Stimulated activated CD4-positive, alpha-beta T cell treated with anti-CD3 and anti-CD28 coated beads, Interleukin-1b, Interleukin-23, amount 100 ng/mL, for 24 hours (primary cell): ENCODE results near the gene KMT2B.
A peak's percentile ranks its signal among the peaks of the same experiment; 100 is the strongest.
"Not testable (repeated sequence)": the region's sequence is repeated elsewhere in the genome, so short reads cannot be mapped to it uniquely, and the experiment has no call there.

Experiments used
- DNase-seq, 4 experiments: peaks; one replicate each; pipeline ENCODE4 v3.0.0-alpha.2; 2020; ENCODE audit warnings: low read depth in 4 of 4, low spot score in 1 of 4

KMT2B gene, protein sequence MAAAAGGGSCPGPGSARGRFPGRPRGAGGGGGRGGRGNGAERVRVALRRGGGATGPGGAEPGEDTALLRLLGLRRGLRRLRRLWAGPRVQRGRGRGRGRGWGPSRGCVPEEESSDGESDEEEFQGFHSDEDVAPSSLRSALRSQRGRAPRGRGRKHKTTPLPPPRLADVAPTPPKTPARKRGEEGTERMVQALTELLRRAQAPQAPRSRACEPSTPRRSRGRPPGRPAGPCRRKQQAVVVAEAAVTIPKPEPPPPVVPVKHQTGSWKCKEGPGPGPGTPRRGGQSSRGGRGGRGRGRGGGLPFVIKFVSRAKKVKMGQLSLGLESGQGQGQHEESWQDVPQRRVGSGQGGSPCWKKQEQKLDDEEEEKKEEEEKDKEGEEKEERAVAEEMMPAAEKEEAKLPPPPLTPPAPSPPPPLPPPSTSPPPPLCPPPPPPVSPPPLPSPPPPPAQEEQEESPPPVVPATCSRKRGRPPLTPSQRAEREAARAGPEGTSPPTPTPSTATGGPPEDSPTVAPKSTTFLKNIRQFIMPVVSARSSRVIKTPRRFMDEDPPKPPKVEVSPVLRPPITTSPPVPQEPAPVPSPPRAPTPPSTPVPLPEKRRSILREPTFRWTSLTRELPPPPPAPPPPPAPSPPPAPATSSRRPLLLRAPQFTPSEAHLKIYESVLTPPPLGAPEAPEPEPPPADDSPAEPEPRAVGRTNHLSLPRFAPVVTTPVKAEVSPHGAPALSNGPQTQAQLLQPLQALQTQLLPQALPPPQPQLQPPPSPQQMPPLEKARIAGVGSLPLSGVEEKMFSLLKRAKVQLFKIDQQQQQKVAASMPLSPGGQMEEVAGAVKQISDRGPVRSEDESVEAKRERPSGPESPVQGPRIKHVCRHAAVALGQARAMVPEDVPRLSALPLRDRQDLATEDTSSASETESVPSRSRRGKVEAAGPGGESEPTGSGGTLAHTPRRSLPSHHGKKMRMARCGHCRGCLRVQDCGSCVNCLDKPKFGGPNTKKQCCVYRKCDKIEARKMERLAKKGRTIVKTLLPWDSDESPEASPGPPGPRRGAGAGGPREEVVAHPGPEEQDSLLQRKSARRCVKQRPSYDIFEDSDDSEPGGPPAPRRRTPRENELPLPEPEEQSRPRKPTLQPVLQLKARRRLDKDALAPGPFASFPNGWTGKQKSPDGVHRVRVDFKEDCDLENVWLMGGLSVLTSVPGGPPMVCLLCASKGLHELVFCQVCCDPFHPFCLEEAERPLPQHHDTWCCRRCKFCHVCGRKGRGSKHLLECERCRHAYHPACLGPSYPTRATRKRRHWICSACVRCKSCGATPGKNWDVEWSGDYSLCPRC (N-terminal part only)

DNA sequence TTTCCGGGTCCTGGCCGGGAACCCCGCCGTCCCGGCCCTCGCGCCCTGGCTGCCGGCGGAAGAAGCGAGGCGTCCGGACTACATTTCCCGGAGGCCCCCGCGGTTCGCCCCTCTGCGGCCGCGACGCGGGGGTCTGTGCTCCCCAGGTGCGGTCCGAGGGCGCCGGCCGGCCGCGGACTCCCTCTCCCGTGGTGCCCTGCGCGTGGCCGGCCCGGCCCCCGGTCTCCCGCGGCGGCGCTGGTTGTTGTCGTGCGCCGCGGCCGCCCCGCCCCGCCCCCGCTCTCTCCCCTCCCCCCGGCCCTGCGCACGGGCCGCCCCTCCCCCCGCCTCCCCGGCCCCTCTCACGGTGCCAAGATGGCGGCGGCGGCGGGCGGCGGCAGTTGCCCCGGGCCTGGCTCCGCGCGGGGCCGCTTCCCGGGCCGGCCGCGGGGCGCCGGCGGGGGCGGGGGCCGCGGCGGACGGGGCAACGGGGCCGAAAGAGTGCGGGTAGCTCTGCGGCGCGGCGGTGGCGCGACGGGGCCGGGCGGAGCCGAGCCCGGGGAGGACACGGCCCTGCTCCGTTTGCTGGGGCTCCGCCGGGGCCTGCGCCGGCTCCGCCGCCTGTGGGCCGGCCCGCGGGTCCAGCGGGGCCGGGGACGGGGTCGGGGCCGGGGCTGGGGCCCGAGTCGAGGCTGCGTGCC is at the start of gene KMT2B:
Gene KMT2B, plus strand, starts transcription at position 339 of the 680 bp plus-strand sequence. Its CDS starts 16 bp downstream, at position 355.
- DNase-seq = peak in 2 of 4 experiments; percentile 83 to 93

DNA sequence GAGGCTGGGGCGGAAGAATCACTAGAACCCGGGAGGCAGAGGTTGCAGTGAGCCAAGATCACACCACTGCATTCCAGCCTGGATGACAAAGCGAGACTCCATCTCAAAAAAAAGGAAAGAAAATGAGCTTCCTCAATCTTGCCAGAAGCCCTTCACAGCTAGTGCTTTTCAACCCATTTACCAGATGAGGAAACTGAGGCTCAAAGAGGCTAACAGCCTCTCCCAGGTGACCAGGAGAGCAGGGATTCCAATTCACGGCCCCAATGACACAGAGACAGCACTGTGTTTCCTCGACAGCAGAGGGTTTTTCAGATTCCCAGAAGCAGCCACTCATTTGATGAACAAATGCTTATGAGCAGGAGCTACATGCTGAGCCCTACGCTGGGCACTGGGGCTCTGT is 48.2 kb upstream of the KMT2B start:
- DNase-seq = no peak

DNA sequence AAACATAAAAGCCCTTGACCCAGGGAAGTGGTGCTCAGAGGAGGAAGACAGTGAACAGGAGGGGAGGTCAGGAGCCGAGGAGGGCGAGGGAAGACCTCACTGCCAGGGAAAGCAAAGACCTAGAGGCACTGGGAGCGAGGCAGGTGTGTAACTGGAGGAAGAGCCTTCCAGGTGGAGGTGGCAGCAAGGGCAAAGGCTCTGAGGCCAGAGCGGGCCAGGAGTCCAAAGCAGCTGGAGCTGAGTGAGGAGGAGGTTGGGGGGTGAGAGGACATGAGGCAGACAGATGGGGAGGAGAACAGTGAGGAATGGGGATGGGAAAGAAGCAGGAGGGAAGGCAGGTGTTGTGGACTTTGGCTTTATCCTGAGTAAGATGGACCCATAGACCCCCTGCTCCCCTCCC is 47.8 kb upstream of the KMT2B start:
- DNase-seq = no peak

DNA sequence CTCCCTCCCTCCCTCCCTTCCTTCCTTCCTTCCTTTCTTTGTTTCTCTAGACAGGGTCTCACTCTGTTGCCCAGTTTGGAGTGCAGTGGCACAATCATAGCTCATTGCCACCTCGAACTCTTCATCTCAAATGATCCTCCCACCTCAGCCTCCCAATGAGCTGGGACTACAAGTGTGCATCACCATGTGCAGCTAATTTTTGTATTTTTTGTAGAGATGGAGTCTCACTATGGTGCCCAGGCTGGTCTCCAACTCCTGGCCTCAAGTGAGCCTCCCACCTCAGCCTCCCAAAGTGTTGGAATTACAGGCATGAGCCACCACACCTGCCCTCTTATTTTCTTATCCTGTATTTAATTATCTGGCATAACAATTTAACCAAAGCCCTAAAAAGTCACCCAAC is 47.1 kb upstream of the KMT2B start:
- no peak for DNase-seq

DNA sequence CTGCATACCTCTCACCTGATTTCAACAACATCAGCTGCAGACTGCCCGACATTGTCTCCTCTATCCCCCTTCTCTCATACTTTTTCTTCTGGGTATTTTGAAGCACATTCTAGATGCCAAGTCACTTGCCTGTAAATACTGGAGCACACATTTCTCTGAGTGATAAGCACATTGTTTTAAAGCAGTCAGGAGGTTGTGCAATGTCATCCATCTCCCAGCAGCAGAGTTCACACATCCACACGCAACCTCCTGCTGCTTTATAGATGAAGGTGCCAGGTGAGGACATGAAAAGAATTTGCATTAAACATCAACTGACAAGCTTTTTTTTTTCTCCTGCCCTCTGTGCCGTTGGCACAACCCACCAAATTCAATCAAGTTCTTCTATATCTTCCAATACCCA is 46.0 kb upstream of the KMT2B start:
- DNase-seq = no peak

DNA sequence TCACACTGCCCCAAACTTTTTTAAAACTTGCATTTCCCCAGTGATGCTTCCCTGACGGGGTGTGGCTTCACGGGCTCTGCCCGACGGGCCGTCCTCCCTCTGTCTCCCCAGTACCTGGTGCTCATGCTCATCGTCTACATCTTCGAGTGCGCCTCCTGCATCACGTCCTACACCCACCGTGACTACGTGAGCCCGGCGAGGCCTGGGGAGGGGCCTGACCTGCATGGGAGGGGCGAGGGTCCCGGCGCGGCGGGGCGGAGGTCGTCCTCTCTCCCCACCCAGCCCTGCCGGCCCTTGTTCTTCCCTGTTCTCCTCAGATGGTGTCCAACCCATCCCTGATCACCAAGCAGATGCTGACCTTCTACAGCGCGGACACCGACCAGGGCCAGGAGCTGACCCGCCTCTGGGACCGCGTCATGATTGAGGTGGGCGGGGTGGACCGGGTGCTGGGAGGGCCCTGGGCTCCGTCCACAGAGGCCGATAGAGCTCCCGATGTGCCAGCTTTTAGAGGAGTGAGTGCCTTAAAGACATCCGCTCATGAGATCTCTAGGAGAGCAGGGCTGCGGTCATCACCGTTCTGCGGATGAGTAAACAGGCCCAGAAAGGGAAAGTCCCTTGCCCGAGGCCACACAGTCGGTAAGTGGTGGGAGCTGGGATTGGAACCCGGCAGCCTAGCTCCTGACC is 44.5 kb upstream of the KMT2B start:
- peak in 3 of 4 experiments; percentile 6 to 43 (median 25) for DNase-seq

DNA sequence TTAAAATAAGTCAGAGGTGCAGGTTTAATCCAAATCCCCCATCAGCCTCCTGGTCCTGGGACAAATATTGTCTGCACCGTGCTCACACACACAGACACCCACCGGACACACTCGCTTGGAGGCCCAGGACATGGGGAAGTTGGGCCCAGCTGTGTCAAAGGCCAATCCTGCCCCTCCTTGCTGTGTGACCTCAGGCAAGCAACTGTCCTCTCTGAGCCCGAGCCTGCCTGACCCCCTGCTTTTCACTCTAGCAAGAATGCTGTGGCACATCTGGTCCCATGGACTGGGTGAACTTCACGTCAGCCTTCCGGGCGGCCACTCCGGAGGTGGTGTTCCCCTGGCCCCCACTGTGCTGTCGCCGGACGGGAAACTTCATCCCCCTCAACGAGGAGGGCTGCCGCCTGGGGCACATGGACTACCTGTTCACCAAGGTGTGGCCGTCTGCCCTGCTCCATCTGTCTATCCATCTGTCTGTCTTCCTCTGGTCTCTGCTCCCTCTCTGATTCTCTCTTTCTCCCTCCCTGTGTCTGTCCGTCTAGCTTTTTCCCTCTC is 42.1 kb upstream of the KMT2B start:
- DNase-seq = no peak

DNA sequence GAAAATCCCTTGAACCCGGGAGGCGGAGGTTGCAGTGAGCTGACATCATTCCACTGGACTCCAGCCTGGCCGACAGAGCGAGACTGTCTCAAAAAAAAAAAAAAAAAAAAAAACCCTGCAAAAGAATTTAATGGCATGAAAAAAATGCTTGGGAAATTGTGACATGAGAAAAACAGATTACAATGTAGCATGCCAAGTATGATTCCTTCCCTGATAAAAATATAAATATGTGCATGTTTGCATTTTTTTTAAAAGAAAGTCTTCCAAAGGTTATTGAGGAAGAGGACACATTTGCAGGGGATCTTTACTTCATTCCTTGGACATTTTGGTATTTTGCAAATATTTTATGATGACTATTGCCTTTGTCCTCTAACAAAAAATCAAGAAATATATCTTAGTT is 28.0 kb upstream of the KMT2B start:
- DNase-seq = no peak

DNA sequence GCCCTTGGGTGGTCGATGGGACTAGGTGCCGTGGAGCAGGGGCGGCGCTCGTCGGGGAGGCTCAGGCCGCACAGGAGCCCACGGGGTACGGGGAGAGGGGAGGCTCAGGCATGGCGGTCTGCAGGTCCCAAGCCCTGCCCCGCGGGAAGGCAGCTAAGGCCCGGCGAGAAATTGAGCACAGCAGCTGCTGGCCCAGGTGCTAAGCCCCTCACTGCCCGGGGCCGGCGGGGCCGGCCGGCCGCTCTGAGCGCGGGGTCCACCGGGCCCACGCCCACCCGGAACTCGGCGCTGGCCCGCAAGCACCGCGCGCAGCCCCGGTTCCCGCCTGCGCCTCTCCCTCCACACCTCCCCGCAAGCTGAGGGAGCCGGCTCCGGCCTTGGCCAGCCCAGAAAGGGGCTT is 26.7 kb upstream of the KMT2B start:
- not testable (repeated sequence) for DNase-seq

DNA sequence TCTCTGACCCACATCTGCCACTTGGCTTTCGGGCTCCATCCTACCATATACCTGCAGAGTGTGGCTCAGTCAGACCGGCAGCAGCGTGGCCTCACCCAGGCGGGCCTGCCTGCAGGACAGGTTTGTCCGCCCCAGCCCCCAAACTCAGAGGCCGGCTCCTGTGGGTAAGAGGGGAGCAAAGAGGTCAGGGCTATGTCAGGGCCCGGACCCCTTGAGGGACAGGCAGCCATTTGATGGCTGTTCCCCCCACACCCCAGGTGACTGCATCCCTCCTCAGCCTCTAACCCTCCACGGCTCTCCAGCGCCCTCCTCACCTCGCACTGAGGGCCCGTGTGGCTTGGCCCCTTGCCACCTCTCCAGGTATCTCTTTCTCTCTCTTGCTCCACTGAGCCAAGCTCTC is 25.8 kb upstream of the KMT2B start:
- DNase-seq = no peak

DNA sequence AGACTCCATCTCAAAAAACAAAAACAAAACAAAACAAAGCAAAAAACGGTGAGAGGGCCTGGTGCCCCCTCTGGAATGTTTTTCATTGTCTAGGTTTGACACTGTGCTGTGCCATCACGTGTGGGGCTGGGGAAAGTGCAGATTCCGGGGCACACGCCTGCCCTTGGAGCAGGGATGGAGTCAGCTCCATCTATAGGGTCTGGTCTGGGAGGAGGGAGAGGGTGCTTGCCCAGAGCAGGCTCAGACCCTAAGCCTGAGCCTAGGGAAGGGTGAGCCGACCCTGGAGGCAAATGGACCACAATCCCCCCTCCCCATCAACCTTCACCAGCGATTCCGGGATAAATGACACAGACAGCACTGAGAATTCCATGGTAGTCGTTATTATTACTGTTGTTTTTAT is 24.4 kb upstream of the KMT2B start:
- no peak for DNase-seq

DNA sequence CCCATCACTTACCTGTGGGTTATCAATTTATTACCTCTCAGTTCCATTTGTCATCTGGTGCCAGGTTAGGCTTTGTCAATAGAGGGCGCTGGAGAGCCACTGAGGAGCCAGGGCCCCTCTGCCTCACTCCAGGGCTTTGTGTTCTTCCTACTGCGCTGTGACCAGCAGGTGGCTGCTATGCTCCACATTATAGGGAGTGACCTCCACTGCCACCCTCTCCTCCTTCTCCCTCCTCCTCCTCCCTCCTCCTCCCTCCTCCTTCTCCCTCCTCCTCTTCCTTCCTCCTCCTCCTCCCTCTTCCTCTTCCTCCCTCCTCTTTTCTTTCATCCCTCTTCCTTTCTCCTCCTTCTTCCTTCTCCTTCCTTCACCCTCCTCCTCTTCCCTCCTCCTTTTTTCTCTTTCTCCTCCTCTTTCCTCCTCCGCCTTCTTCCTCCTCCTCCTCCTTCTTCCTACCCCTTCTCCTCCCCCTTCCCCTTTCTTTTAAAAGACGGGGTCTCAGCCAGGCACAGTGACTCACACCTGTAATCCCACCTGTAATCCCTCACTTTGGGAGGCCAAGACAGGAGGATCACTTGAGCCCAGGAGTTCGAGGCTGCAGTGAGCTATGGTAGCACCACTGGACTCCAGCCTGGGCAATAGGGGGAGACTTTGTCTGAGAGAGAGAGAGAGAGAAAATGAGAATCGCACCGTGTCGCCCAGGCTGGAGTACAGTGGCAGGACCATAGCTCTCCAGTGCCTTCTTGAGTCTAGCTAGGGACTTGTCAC is 23.8 kb upstream of the KMT2B start:
- peak; percentile 82 to 93 (median 87) for DNase-seq

DNA sequence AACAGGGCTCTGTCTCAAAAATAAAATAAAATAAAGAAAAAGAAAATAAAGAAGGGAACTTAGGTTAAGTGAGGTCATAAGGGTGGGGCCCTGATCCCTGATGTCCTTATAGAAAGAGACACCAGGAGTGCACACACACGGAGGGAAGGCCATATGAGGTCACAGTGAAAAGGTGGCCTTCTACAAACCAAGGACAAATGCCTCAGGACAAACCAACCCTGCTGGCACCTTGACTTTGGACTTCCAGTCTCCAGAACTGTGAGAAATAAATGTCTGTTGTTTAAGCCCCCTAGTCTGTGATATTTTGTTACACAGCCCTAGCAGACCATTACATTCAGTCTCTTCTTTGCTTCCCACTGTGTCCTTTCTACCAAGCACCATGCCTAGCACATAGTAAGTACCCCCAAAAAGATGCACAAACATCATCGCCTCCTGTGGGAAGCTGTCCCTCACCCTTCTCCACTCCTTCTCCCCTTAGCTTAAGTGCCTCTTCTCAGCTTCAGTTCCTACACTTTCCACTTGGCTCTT is 21.8 kb upstream of the KMT2B start:
- no peak for DNase-seq

DNA sequence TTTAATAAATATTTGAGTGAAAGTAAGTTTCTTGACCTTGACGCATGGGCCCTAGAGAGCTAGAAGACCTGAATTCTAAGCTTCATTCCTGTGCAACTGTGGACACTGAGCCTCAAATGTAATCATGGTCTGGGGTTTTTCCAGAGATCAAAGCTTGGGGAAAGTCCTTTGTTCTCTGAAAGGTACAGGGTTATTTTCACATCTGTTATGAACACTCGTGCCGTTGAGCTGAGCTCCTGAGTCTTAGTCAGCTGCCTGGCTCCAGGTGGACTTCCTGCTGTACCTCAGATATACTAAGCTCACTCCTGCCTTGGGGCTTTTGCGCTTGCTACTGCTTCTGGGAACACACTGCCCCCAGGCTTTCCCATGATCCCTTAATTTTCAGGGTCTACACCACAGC is 21.0 kb upstream of the KMT2B start:
- no peak for DNase-seq

DNA sequence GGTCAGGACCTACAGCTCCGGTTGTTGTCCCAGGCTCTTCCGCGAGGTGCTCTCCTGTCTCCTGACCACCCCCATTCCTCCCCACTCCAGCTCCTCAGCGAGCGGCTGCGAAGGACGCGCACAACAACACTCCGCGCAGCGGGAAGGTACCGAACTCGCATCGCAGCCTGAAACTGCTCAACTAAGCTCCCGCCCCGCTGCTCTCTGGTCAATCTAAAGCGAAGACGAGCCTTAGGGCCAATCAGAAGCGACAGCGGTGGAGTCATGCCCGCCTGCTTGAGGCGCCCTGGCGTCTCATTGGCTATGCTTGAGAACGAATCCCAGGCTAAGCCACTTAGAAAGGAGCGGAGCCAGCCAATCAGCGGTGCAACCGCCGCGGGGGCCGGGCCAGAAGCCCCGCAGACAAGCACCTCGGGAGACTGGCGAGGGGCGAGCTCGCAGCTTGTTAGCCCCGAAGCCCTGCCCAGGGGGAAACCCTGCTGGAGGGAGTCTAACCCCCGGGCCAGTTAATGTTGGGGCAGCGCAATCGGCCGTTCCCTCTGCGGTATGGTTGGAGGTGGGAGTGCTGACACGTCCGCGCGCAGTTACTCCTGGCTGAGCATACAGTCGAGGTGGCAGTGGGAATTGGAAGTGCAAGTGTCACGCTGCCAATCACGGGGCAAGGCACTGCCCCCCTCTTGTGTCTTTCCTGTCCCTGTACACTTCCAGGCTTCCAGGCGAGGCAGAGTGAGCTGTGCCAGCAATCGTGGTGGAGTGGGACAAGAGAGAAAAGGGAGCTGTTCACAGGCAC is 15.4 kb upstream of the KMT2B start:
- DNase-seq = peak; percentile 74 to 93 (median 82)

DNA sequence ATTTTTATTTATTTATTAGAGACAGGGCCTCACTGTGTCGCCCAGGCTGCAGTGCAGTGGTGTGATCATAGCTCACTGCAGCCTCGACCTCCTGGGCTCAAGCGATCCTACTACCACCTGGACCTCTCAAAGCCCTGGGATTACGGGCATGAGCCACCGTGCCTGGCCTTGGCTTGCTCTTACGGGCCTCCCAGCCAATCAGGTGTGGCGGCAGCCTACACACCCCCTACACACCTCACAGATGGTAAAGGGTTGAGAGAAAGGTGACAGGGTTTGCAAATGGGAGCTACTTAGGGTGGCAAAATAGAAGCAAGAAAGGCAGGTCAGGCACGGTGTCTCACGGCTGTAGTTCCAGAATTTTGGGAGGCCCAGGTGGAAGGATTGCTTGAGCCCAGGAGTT is 14.5 kb upstream of the KMT2B start:
- no peak for DNase-seq

DNA sequence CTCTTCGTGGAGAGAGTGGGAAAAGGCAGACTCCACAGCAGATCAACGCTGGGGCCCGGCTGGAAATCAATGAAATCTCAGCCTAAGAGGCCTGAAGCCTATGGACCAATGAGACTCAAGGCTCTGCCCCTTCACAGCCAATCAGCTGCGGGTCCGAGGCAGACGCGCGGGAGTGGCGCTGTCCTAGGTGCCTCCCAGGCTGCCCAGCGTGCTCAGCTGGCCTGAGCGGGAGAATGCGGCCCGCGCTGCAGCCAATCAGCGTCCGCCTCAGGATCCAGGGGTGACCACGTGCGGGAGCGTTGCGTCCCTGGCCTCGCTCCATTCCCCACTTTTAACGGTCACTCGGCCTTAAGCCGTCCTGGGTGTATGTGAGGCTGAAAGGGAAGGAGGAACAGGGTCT is 13.6 kb upstream of the KMT2B start, which contains the start of gene ZBTB32:
Gene ZBTB32, plus strand, starts transcription at position 341 of the 400 bp plus-strand sequence. CDS start 10,069 bp downstream, outside the sequence.
- DNase-seq = no peak

DNA sequence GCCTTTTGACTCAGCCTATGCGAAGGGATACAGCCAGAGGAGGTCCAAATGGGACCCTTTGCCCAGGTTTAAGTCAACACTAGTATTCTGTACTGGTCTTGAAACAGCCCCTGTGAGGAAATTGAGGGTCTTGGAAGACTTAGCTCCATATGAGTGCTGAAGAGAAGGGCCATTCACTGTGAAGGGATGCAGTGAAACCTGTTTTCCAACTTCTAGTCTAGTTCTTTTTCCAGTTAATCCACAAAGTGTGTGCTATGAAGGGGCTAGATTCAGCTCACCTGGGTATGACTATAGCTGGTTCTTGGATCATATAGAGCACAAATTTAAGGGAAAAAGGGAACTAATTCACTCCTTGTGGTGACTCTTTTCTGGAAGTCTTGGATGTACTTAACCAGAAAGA is 9.4 kb upstream of the KMT2B start:
- no peak for DNase-seq
